Fibroblast of the conjunctiva (primary cell): ENCODE data around the gene ALDOA.

ENCODE experiments used
- DNase-seq: peaks from one replicate; pipeline ENCODE4 v3.0.0-alpha.2; 2010; ENCODE audit warnings: low read depth

The ALDOA gene

GRCh38 chr16:30116291-30117207, 51.0 kb downstream of the ALDOA start:
- DNase-seq: no peak

GRCh38 chr16:30117768-30118167, 52.2 kb downstream of the ALDOA start:
- DNase-seq: no peak

- no peak for DNase-seq
Measured at GRCh38 chr16:30119428-30119827, 53.9 kb downstream of the ALDOA start.
